Central memory CD4-positive, alpha-beta T cell (primary cell): Measurements from ENCODE around the gene MAP7D1.
A peak's percentile ranks its signal among the peaks of the same experiment; 100 is the strongest.
"Not testable (repeated sequence)": the region's sequence is repeated elsewhere in the genome, so short reads cannot be mapped to it uniquely, and the experiment has no call there.

Experiments
- DNase-seq: peaks from one replicate; pipeline ENCODE4 v3.0.0; 2022

The MAP7D1 gene

DNA sequence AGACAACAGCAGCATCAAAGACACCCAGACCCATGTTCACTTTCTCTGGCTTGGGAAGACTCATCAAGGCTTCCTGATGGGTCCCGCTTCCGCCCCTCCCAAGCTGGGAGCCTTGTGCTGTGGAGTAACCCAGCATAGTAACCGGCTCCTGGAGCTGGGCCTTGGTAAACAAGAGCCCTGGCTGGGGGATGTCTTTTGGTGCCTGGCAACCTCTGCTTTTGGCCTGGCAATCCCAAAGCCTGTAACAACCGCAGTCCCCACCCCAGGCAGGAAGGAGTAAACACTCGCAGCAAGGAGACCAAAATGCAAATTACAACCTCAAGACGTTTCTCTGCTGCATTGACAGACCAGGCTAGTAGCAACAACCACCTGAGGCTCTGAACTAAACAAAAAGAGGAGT, 51.4 kb downstream of the MAP7D1 start:
- DNase-seq: no peak

DNA sequence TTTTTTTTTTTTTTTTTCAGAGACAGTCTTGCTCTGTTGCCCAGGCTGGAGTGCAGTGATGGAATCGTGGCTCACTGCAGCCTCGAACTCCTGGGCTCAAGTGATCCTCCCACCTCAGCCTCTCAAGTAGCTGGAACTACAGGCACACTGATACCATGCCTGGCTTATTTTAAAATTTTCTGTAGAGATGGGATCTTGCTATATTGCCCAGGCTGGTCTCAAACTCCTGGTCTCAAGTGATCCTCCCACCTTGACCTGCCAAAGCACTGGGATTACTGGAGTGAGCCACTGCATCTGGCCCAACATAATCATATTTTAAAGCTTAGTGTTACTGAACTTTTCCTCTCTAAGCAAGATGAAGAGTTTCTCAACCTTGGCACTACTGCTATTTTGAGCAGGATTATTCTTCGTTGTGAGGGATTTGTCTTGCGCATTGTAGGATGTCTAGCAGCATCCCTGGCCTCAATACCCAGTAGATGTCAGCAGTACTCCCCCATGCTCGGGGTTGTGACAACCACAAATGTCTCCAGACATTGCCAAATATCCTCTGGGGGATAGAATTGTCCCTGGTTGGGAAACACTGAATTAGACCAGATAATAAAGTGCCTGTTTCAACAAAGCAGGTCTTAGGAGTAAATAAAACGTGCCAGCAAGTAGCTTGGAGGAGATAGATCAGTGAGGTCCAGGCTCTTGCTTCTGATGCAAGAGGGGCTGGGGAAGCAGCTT, 53.2 kb downstream of the MAP7D1 start:
- no peak for DNase-seq

DNA sequence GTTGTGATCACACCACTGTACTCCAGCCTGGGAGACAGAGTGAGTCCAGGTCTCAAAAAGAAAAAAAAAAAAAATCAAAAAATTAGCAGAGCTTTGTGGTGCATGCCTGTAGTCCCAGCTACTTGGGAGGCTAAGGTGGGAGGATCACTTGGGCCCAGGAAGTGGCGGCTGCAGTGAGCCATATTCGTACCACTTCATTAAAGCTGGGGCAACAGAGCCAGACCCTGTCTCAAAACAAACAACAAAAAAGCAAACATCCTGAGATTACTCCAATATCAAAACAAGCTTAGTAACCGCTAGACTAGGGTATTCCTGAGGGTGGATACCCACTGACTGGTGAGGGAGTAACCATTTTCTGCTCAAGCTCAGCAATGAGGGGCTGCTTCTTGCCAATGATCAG, 55.3 kb downstream of the MAP7D1 start:
- no peak for DNase-seq

DNA sequence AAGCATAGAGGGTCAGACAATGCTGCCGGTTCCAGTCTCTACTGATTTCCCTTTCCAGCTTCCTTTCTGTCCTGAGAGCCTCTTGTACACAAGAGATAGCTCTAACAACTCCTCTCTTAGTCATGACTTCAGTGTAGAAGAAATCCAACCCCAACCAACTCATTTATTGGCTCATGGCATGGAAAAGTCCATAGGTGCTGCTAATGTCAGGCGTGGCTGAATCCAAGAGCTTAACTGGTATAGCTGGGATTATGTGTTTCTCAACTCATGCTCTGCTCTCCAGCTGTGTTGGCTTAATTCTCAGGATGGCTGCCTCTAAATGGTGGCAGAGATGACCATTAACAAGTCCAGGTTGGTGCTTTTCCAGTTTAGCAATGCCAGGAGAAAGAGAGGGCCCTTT, 55.9 kb downstream of the MAP7D1 start:
- no peak for DNase-seq

DNA sequence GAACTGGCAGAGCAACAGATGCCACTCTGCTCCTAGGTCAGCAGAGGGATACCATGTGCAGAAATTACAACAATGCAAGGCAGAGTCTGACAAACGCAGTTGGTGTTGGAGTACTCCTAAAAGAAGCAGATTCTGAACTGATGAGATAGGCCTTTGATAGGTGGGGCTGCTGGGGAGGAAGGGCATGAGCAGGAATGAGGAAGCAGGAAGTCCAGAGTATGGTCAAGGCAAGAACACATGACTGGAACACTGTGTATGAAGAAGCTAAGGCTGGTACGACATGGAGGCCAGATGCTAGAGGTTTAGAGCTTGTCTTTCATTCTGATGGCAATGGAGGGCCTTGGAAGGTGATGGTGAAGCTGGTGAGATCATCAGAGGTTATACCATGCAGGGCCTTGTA, 56.8 kb downstream of the MAP7D1 start:
- no peak for DNase-seq

DNA sequence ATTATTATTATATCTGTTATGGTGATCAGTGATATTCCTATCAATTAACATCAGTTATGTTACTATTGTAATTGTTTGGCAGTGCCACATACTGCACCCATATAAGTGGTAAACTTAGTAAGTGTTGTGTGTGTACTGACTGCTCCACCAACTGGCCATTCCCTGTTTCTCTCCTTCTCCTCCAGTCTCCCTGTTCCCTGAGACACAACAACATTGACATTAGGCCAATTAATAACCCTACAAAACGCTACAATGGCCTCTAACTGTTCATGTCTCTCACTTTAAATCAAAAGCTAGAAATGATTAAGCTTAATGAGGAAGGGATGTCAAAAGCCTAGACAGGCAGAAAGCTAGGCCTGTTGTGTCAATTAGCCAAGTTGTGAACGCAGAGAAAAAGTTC, 61.7 kb downstream of the MAP7D1 start:
- no peak for DNase-seq

DNA sequence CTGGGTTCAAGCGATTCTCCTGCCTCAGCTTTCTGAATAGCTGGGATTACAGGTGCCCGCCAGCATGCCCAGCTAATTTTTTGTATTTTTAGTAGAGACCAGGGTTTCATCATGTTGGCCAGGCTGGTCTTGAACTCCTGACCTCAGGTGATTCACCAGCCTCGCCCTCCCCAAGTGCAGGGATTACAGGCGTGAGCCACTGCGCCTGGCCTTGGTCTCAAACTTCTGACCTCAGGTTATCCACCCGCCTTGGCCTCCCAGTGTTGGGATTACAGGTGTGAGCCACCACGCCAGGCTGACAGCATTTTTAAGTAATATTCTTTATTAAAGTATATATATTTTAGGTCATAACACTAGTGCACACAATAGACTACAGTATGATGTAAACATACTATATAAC, 65.9 kb downstream of the MAP7D1 start:
- not testable (repeated sequence) for DNase-seq

DNA sequence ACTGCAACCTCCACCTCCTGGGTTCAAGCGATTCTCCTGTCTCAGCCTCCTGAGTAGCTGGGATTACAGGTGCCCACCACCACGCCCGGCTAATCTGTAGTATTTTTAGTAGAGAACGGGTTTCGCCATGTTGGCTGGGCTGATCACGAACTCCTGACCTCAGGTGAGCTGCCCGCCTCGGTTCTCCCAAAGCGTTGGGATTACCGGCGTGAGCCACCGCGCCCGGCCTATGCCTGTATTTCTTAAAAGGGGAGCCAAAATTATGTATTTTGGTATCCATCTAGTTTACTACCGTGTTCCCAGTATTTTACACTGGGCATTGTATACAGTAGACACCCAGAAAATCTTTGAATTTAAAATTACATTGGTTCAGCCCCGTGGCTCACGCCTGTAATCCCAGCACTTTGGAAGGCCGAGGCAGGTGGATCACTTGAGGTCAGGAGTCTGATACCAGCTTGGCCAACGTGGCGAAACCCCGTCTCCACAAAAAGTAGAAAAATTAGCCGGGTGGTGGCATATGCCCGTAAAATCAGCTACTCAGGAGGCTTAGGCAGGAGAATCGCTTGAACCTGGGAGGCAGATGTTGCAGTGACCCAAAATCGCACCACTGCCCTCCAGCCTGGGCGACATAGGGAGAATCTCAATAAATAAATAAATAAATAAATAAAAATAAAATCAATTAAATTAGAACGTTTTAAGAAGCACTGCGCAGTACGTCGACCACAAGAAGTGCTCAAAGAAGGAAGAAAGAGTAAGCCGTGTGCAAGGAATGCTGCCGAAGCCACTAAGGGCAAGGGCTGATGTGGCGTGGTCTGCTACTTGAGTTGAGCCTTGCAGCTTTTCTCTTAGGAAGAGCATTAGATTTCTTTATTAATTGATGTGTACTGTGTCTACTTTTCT, 66.8 kb downstream of the MAP7D1 start:
- DNase-seq: no peak

DNA sequence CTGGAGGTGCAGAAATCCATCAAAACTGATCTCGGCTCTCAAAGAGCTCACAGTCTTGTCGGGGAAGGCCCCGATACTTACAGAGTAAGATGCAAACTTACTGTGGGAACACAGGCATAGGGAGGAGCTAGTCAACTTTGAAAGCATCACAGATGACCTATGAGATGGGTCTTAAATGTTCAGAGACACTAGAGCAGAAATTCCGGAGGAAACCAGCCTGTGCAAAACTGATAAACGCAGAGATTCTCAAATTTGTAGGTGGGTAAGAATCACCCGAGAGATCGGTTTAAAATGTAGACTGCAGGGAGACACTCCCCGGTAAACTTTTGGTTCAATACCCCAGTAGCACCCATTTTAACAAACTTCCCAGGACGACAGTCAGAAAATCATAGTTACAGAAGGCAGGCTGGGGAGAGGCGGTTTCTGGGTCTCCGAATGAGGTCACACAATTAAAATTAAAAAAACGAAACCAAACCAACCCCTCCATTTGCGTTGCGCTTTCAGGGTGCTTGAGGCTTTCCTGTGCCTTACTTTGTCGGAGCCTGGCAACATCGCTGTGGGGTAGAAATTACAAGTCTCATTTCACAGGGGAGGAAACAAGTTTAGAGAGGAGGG, 67.5 kb downstream of the MAP7D1 start:
- DNase-seq: no peak

DNA sequence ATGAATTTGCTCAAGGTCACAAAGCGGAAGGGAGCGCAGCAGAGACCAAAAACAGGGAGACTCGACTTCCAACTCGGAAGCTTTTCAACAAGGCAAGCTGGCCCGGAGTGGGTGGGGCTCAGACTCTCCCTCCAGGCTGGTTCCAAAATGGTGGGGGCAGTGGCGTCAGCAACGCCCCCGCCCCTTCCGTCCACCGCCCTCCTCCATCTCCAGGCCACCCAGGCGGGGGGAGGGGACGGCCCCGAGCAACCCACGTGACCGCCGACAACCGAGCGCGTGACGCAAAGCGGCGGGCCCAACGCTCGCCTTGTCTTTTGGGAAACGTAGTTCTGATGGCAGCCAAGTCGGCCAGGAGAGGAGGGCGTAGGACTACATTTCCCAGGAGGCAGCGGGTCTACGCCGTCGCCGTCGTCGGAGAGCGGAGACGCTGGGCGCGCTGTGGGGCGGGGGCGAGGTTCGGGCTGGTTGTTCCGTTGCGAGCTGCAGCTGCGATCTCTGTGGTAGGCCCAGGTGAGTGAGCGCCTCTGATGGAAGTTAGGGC, 68.1 kb downstream of the MAP7D1 start, which contains the start of gene THRAP3:
TSS of gene THRAP3 (plus strand) at position 448 of the 541 bp plus-strand sequence. CDS start 58,121 bp downstream, outside the sequence.
- peak; percentile 100 for DNase-seq

DNA sequence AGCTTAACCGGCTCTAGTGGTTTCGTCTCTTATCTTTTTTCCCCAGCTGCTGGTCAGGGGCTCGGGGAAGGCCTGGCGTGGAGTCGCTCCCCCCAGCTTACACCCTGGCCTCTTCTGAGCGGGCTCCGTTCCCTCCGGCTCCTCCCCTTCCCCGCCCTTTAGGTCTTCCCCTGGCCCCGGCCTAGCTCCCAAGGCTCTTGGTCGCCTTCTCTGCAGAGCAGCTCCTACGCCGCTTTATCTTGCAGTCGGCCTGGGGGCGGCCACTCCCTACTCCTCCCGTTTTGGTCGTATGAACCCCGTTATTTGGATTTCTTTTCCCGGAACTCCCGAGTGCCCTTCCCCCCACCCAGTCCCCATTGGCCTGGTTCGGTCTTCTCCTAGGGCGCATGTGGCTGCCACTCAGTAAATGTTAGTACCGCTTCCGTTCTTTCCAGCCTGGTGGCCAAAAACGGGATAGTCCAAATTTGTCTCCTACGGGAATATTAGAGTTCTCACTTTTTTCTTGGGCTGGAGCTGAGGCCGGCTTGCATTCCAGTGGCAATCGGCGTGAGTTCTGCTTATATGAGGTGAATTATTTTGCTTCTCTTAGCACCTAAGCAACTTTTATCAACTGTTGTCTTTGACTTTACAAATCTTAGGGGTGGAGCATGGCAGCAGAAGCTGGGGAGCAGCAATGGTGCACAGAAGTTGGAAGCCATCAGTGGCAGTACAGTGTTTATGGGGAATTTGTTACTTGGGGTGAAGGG, 68.8 kb downstream of the MAP7D1 start:
- no peak for DNase-seq

DNA sequence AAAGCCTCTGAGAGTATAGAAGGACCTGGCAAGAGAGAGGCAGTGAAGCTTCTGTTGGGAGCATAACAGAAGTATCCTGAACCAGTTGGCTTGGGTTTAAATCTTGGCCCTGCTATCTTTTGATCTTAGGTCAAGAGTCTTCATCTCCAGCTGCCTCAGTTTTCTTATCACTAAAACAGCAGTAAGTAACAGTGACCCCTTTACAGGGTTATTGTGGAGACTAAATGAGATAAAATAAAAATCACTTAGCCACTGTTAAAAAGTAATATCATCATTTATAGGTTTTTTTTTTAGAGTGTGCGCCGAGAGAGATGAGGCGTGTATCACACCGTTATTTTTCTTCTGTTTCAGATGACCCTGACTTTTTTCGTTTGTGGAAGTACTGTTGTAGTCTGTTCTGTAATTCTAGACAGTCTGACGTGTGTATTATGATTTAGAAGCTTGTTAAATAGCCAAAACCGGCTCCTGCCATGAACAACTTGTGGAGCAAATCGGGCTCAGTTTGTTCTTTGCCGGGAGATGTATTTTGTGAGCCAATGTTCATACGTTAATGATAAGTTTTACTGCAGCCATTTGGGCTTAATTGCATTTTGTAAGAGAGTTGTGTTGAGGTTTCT, 69.4 kb downstream of the MAP7D1 start:
- DNase-seq: no peak

DNA sequence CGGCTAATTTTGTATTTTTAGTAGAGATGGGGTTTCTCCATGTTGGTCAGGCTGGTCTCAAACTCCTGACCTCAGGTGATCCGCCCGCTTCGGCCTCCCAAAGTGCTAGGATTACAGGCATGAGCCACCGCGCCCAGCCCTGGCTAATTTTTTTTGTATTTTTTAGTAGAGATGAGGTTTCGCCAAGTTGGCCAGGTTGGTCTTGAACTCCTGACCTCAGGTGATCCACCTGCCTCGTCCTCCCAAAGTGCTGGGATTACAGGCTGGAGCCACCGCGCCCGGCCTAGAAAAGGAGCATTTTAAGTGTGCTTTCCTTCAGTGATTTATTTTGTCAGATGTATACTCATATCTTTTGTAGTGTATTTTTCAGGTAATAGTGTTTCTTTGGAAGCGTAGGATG, 74.3 kb downstream of the MAP7D1 start:
- DNase-seq: not testable (repeated sequence)
